Panc1 (cell line): ENCODE data around the gene CDK19. TPM values are rescaled to one million over a fixed set of nuclear protein-coding genes. Genes with fewer than 3 reads are reported as not detected.
"Not testable (repeated sequence)": the region's sequence is repeated elsewhere in the genome, so short reads cannot be mapped to it uniquely, and the experiment has no call there.

Experiments used
- ATAC-seq: fragments of 200-7000 bp; cut with Tn5 transposase; 2 replicates; pipeline ENCODE4 v1.9.1; 2020; ENCODE audit warnings: mild to moderate bottlenecking, moderate library complexity
- BruUV-seq: library from RNA; stranded (reverse); fragments of 400-500 nt; replicated peaks from 2 replicates; lab custom pipeline; 2021; lab: Mats Ljungman, UMichigan
- CTCF ChIA-PET: fragments of 300-600 bp; sonication (Branson Sonifier 250); formaldehyde crosslinking; loops from one replicate; lab custom pipeline; 2022; ENCODE audit warnings: antibody characterized with exemption; lab: Charles Lee
- POLR2A ChIA-PET: fragments of 300-600 bp; sonication (Branson Sonifier 250); formaldehyde crosslinking; loops from one replicate; lab custom pipeline; 2022; ENCODE audit warnings: antibody characterized with exemption; lab: Charles Lee
- DNase-seq: peaks from one replicate; pipeline ENCODE4 v3.0.0-alpha.2; 2010; ENCODE audit warnings: low read depth, low spot score
- H3K27ac ChIP-seq: 2 replicates; pipeline ENCODE4 v1.5.1; 2011; ENCODE audit warnings: mild to moderate bottlenecking, low read length, inconsistent platforms
- H3K27me3 ChIP-seq: fragments of 200-500 bp; sonication (Bioruptor generic); 2 replicates; pipeline ENCODE4 v1.6.0; 2014; ENCODE audit warnings: low read length, inconsistent platforms; ENCODE audit not compliant: control insufficient read depth, insufficient read depth
- H3K36me3 ChIP-seq: fragments of 200-500 bp; sonication (Bioruptor generic); 2 replicates; pipeline ENCODE4 v1.5.1; 2014; ENCODE audit warnings: inconsistent platforms, mild to moderate bottlenecking, low read length, moderate library complexity; ENCODE audit not compliant: control insufficient read depth, insufficient read depth
- H3K4me1 ChIP-seq: 2 replicates; pipeline ENCODE4 v1.5.1; 2011; ENCODE audit warnings: inconsistent platforms, mild to moderate bottlenecking, low read length, moderate library complexity; ENCODE audit not compliant: control insufficient read depth, insufficient read depth
- H3K4me3 ChIP-seq, 2 experiments: 2 replicates each; pipeline ENCODE4 v1.5.1; 2011 to 2012; ENCODE audit warnings: low read depth in 2 of 2, low read length in 2 of 2, mild to moderate bottlenecking in 2 of 2, inconsistent platforms in 1 of 2, moderate library complexity in 1 of 2
- H3K9me3 ChIP-seq: fragments of 200-500 bp; sonication (Bioruptor generic); 2 replicates; pipeline ENCODE4 v1.5.1; 2014; ENCODE audit warnings: low read depth, mild to moderate bottlenecking, inconsistent platforms, low read length, moderate library complexity; ENCODE audit not compliant: control insufficient read depth, insufficient read depth
- POLR2AphosphoS5 ChIP-seq: IDR thresholded peaks from 2 replicates; pipeline ENCODE4 v1.6.1; 2012; ENCODE audit warnings: mild to moderate bottlenecking, low read depth, low read length, moderate library complexity
- SIN3A ChIP-seq: IDR thresholded peaks from 2 replicates; pipeline ENCODE4 v1.6.1; 2012; ENCODE audit warnings: low read depth, mild to moderate bottlenecking, low read length, moderate library complexity, borderline replicate concordance; ENCODE audit not compliant: insufficient read depth
- TCF7L2 ChIP-seq: IDR thresholded peaks from 2 replicates; pipeline ENCODE4 v1.6.1; 2011; ENCODE audit warnings: mild to moderate bottlenecking, low read depth, low read length, inconsistent platforms
- in situ Hi-C: cut with HindIII; loops from 2 replicates; pipeline ENCODE4 v1.10.0; 2016; ENCODE audit warnings: low sequenced_read_pairs, low pct_unique_long_range_greater_than_20kb
- intact Hi-C: fragments of 100-400 bp; cut with micrococcal nuclease; formaldehyde crosslinking; loops from one replicate; pipeline ENCODE4 v1.10.0; 2022; ENCODE audit not compliant: unreplicated experiment
- total RNA-seq: library from RNA; stranded (reverse); gene quantifications from one replicate; pipeline ENCODE4 v1.2.1, GENCODE V29; 2021; ENCODE audit not compliant: unreplicated experiment
- TF ChIP-seq, protein P1 (sequence below), 2 experiments: IDR thresholded peaks; 2 replicates each; pipeline ENCODE4 v1.6.1; 2011 to 2012; ENCODE audit warnings: low read depth in 2 of 2, control low read depth in 1 of 2, low read length in 1 of 2, mild to moderate bottlenecking in 1 of 2, moderate library complexity in 1 of 2; ENCODE audit not compliant: insufficient read depth in 1 of 2
- TF ChIP-seq, protein P2 (sequence below): fragments of 450-650 bp; IDR thresholded peaks from 2 replicates; pipeline ENCODE4 v1.5.1; 2017; ENCODE audit warnings: mild to moderate bottlenecking

Gene CDK19
- total RNA-seq, 1 experiment from 2014 or later, result 48.4 TPM

- Histone ChIP-seq H3K9me3 (no peaks in the 10 kb centered on the region), H3K27ac (no peak overlapping the region), H3K4me1 (no peaks in the 10 kb centered on the region), H3K36me3 (no peaks in the 10 kb centered on the region), H3K4me3 (no peak overlapping the region), H3K27me3 (no peaks in the 10 kb centered on the region)
- intact Hi-C loops, result no loop called here
- POLR2A ChIA-PET, result no interaction called here
- TSS peak; percentile 26 for BruUV-seq
- no peak for ATAC-seq
- TF ChIP-seq POLR2AphosphoS5 (no peak), SIN3A (no peak)
- TF ChIP-seq, protein P1, sequence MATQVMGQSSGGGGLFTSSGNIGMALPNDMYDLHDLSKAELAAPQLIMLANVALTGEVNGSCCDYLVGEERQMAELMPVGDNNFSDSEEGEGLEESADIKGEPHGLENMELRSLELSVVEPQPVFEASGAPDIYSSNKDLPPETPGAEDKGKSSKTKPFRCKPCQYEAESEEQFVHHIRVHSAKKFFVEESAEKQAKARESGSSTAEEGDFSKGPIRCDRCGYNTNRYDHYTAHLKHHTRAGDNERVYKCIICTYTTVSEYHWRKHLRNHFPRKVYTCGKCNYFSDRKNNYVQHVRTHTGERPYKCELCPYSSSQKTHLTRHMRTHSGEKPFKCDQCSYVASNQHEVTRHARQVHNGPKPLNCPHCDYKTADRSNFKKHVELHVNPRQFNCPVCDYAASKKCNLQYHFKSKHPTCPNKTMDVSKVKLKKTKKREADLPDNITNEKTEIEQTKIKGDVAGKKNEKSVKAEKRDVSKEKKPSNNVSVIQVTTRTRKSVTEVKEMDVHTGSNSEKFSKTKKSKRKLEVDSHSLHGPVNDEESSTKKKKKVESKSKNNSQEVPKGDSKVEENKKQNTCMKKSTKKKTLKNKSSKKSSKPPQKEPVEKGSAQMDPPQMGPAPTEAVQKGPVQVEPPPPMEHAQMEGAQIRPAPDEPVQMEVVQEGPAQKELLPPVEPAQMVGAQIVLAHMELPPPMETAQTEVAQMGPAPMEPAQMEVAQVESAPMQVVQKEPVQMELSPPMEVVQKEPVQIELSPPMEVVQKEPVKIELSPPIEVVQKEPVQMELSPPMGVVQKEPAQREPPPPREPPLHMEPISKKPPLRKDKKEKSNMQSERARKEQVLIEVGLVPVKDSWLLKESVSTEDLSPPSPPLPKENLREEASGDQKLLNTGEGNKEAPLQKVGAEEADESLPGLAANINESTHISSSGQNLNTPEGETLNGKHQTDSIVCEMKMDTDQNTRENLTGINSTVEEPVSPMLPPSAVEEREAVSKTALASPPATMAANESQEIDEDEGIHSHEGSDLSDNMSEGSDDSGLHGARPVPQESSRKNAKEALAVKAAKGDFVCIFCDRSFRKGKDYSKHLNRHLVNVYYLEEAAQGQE (IDR thresholded peaks at IDR 0.05; ENCODE audit: insufficient read depth in 1 of 2, low read depth in 2 of 2, low read length in 1 of 2), result no peak
- in situ Hi-C loops, result no loop called here
- CTCF ChIA-PET, result no interaction called here
- no peak for DNase-seq
Measured at GRCh38 chr6:110761371-110761770, 53.9 kb downstream of the CDK19 start.

DNA sequence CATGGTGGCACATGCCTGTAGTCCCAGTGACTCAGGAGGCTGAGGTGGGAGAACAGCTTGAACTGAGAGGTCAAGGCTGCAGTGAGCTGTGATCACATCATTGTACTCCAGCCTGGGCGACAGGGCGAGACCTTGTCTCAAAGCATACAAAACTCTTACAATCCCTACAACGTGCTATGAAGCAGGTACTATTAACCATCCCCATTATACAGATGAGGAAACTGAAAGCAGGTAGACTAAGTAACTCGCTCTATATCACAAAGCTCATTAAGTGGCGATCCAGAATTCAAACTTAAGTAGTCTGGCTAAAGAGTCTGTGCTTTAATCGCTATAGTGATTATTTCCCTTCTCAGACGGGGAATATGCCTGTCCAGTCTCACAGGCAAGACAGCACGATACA, 54.7 kb downstream of the CDK19 start:
- in situ Hi-C loops, result no loop called here
- Histone ChIP-seq H3K27me3 (no peaks in the 10 kb centered on the region), H3K9me3 (no peaks in the 10 kb centered on the region), H3K36me3 (no peaks in the 10 kb centered on the region), H3K4me3 (no peak overlapping the region), H3K4me1 (no peaks in the 10 kb centered on the region), H3K27ac (no peak overlapping the region)
- ATAC-seq (0 out of 2 replicates have a peak, but pooled peaks have one; percentile 30), DNase-seq (no peak)
- ChIA-PET CTCF (interaction anchor here (0.7 kb wide), 1 partner anchor 53 kb away, joined by 3 read pairs; no protein-coding TSS in a partner anchor), POLR2A (no interaction called here)
- no TSS peak for BruUV-seq
- TF ChIP-seq TCF7L2 (no peak), POLR2AphosphoS5 (no peak), SIN3A (no peak)
- TF ChIP-seq, protein P1 (IDR thresholded peaks at IDR 0.05; ENCODE audit: insufficient read depth in 1 of 2, low read depth in 2 of 2, low read length in 1 of 2), result no peak
- TF ChIP-seq, protein P2, sequence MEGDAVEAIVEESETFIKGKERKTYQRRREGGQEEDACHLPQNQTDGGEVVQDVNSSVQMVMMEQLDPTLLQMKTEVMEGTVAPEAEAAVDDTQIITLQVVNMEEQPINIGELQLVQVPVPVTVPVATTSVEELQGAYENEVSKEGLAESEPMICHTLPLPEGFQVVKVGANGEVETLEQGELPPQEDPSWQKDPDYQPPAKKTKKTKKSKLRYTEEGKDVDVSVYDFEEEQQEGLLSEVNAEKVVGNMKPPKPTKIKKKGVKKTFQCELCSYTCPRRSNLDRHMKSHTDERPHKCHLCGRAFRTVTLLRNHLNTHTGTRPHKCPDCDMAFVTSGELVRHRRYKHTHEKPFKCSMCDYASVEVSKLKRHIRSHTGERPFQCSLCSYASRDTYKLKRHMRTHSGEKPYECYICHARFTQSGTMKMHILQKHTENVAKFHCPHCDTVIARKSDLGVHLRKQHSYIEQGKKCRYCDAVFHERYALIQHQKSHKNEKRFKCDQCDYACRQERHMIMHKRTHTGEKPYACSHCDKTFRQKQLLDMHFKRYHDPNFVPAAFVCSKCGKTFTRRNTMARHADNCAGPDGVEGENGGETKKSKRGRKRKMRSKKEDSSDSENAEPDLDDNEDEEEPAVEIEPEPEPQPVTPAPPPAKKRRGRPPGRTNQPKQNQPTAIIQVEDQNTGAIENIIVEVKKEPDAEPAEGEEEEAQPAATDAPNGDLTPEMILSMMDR, result no peak
- intact Hi-C loops, result no loop called here

GRCh38 chr6:110760098-110760497, 55.2 kb downstream of the CDK19 start:
- BruUV-seq, result not testable (repeated sequence)

More at GRCh38 chr6:110760098-110760497, 55.2 kb downstream of the CDK19 start:
- H3K9me3 ChIP-seq, DNase-seq, H3K36me3 ChIP-seq, in situ Hi-C loops, H3K4me3 ChIP-seq, intact Hi-C loops, H3K27ac ChIP-seq, H3K27me3 ChIP-seq, ATAC-seq, H3K4me1 ChIP-seq: not testable (repeated sequence)
- POLR2A ChIA-PET, result interaction anchor here (0.6 to 1.0 kb wide), 2 partner anchors 8 to 114 kb away, joined by 3 to 5 read pairs; no protein-coding TSS in a partner anchor
- CTCF ChIA-PET, result interaction anchor here (0.7 kb wide), 1 partner anchor 53 kb away, joined by 3 read pairs; no protein-coding TSS in a partner anchor
